Stimulated activated CD8-positive, alpha-beta memory T cell treated with anti-CD3 and anti-CD28 coated beads, Interleukin-7, amount 100 ng/mL, for 24 hours (primary cell): ENCODE data around the gene SDR9C7.
"Not testable (repeated sequence)": the region's sequence is repeated elsewhere in the genome, so short reads cannot be mapped to it uniquely, and the experiment has no call there.

ENCODE experiments used
- DNase-seq: peaks from one replicate; pipeline ENCODE4 v3.0.0-alpha.2; 2020; ENCODE audit warnings: low read depth

Gene SDR9C7

DNA sequence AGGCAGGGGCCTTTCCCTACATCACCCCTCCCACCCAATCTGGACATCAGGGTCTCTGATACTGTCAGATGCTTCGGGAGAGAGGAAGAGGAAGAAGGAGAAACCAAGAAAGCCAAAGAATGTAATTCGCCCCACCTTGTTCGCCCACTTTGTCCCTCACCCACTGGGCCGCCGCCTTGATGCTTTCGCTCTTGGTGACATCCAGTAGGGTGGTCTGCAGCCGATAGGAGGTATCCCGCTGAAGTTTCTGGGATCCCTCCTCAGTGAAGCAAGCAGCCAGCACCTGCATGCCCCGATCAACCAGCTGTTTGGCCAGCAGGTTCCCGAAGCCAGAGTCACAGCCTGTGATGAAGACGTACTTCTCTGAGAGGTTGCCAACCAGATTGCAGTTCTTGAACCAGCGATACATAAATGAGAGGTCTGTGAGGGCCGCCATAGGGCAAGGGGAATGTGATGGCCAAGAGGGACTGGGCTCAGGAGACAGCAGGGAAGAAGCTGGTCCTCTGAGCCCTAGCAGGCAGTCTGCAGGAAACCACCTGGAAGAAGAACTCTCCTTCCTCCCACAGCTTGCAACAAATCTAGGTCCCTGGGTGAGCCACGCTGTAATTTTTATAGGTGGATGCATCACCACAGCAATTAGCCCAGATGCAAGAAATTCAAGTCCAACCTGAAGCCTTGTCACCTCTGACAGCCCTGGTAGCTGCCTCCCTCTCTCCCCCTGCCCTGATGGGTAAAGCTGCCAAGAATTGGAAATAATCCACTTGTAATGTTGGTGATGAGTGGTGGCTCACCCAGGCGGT is at the start of gene SDR9C7:
TSS of gene SDR9C7 (minus strand) at position 583 of the 800 bp plus-strand sequence. CDS start at position 436, 147 bp downstream.
- no peak for DNase-seq

DNA sequence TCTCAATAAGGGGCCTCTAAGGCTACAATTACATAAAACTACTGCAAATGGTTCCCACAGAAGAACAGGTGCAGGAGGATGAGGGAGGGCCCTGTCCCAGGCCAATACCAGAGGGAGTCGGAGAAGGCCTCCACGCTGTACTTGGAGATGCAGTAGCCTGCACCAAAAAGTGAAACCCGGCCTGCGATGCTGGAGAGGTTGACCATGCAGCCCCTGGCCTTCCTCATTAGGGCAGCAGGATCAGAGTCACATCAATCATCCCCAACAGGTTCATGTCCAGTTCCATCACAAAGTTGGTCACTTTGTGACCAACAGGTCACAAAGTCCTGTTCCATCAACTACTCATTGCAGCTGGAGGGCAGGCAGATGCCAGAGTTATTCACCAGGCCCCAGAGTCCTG is 49.2 kb upstream of the SDR9C7 start:
- no peak for DNase-seq

GRCh38 chr12:56982578-56983236 is 48.5 kb upstream of the SDR9C7 start:
- not testable (repeated sequence) for DNase-seq

GRCh38 chr12:56980941-56981530 is 46.8 kb upstream of the SDR9C7 start:
- no peak for DNase-seq

- DNase-seq: no peak
Measured at GRCh38 chr12:56980268-56980667, 46.1 kb upstream of the SDR9C7 start.

GRCh38 chr12:56979628-56980027 is 45.4 kb upstream of the SDR9C7 start:
- DNase-seq: no peak

- no peak for DNase-seq
Measured at GRCh38 chr12:56978397-56979138, 44.4 kb upstream of the SDR9C7 start.

DNA sequence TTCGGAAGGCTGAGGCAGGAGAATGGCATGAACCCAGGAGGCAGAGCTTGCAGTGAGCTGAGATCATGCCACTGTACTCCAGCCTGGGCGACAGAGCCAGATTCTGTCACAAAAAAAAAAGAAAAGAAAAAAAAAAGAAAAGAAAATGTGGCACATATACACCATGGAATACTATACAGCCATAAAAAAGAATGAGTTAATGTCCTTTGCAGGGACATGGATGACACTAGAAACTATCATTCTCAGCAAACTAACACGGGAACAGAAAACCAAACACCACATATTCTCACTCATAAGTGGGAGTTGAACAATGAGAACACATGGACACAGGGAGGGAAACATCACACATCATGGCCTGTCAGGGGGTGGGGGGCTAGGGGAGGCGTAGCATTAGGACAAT is 43.2 kb upstream of the SDR9C7 start:
- DNase-seq: not testable (repeated sequence)

DNA sequence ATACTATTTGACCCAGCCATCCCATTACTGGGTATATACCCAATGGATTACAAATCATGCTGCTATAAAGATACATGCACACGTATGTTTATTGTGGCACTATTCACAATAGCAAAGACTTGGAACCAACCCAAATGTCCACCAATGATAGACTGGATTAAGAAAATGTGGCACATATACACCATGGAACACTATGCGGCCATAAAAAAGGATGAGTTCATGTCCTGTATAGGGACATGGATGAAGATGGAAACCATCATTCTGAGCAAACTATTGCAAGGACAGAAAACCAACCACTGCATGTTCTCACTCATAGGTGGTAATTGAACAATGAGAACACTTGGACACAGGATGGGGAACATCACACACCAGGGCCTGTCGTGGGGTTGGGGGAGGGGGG is 40.0 kb upstream of the SDR9C7 start:
- DNase-seq: not testable (repeated sequence)

- not testable (repeated sequence) for DNase-seq
Measured at GRCh38 chr12:56968910-56969309, 34.7 kb upstream of the SDR9C7 start.

DNA sequence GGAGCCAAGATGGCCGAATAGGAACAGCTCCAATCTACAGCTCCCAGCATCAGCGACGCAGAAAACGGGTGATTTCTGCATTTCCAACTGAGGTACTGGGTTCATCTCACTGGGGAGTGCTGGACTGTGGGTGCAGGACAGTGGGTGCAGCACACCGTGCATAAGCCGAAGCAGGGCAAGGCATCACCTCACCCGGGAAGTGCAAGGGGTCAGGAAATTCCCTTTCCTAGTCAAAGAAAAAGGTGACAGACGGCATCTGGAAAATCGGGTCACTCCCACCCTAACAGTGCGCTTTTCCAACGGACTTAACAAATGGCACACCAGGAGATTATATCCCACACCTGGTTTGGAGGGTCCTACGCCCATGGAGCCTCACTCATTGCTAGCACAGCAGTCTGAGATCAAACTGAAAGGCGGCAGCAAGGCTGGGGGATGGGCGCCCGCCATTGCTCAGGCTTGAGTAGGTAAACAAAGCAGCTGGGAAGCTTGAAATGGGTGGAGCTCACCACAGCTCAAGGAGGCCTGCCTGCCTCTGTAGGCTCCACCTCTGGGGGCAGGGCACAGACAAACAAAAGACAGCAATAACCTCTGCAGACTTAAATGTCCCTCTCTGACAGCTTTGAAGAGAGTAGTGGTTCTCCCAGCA is 31.9 kb upstream of the SDR9C7 start:
- not testable (repeated sequence) for DNase-seq

- not testable (repeated sequence) for DNase-seq
Measured at GRCh38 chr12:56965124-56965523, 30.9 kb upstream of the SDR9C7 start.

- not testable (repeated sequence) for DNase-seq
Measured at GRCh38 chr12:56963557-56963956, 29.3 kb upstream of the SDR9C7 start.

- not testable (repeated sequence) for DNase-seq
Measured at GRCh38 chr12:56962247-56962646, 28.0 kb upstream of the SDR9C7 start.

DNA sequence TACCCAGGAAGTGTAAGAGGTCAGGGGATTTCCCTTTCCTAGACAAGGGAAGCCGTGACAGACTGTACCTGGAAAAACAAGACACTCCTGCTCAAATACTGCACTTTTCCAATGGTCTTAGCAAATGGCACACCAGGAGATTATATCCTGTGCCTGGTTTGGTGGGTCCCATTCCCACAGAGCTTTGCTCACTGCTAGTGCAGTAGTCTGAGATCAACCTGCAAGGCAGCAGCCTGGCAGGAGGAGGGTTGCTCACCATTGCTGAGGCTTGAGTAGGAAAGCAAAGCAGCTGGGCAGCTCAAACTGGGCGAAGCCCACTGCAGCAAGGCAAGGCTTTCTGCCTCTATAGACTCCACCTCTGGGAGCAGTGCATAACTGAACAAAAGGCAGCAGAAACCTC is 24.2 kb upstream of the SDR9C7 start:
- DNase-seq: no peak

DNA sequence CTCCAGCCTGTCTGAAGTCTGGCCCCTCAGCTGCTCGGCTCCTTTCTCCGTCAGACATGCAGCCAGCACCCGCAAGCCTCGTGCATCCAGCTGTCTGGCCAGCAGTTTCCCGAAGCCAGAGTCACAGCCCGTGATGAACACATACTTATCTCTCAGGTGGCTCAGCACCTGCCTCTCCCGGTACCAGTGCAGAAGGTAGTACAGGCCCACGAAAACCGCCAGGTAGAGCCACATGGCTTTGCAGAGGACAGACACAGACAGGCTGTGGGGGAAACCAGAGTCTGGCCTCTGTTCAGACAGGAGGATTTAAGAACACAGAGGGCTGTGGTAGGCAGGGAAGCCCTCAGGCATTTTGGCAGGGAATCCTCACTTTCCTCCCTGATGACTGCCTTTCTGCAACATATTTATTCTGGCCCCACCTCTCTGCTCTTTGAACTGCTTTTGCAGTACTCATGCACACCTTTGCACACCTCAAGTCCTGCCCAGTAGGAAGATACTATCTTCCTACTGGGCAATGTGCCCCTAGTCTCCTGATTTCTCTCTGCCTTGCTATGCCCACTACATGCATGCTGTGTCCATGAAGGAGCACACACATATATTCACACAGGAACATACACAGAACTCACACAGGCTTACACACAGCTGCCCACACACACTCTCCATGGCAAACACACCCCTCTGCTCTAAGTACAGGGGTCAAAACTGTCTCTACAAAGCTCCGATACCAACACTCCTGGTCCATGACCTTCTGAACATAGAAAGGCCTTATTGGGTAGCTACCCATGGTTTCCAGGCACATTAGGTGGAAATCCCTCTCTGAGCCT is 23.2 kb upstream of the SDR9C7 start, which contains the start of gene RDH16:
TSS of gene RDH16 (minus strand) at position 380 of the 824 bp plus-strand sequence. CDS start at position 234, 146 bp downstream.
- no peak for DNase-seq

GRCh38 chr12:56955631-56956256 is 21.5 kb upstream of the SDR9C7 start:
- no peak for DNase-seq

- no peak for DNase-seq
Measured at GRCh38 chr12:56954958-56955355, 20.7 kb upstream of the SDR9C7 start.

DNA sequence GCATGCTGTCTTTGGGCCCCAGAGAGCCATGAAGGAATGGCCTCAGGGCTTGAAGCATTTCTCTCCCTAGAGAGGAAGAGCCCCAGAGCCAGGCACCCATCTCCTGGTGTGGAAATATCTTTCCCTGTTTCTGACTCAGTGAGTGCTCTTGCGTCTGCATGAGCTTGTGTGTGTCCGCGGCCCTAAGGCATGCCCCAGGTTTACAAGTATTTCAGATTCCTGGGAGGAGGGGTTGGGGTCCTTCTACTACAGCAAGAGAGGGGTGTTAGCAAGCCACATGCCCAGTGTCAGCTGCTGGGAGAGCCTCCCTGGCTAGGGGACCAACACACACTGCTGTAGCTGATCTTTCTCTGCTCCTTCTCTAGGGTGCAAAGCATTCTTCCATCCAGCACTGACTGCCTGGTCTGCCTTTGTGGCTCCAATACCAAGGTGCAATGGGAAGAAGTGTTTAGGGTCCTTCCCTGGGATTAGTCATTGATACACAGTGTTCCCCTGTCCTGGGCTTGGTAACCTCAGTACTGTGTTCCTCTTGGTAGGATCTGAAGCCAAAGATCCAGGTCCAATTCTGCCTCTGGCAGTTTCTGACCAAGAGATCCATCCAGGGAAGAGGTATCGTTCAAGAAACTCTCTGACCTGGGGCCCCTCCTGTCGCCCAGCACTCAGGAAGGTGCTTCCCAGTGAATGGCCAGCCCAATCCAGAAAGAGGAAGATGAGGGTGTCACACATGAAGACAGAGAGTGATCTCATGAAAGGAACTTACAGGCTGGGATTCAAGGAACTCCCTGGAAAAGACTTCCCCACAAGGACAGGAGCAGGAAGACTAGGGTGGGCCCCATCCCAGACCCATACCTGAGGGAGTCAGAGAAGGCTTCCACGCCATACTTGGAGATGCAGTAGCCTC is 20.1 kb upstream of the SDR9C7 start:
- no peak for DNase-seq
